ENCODE measurements around the gene CACNA2D2. TPM values are rescaled to one million over a fixed set of nuclear protein-coding genes. Genes with fewer than 3 reads are reported as not detected.
A peak's percentile ranks its signal among the peaks of the same experiment; 100 is the strongest.

CACNA2D2 gene
- total and polyA plus RNA-seq, 5 donors from 2014 or later, result 0.24 to 1.2 (median 0.29) TPM

DNA sequence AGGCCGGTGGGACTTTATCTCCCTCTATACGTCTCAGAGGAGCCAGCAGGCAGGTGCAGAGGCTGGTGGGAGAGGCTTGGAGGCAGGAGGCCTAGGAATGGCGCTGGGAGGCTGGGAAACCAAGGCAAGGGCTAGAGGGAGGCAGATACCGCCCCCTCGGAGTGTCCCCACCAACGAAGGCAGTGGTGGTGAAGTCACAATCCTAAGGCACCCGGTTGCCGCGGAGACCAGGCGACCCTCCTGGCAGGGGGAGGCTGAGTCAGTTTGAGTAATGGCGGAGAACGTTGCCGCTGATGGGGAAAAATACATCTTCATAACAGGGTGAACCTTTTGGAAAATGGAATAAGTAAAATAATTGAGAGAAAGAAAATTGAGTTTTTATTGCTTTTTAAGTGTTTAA is 29.9 kb upstream of the CACNA2D2 start:
- no peaks in the 10 kb centered on the region for H3K36me3 ChIP-seq (ENCODE audit: control insufficient read depth, insufficient read depth, low read length)
- Mint-ChIP-seq H3K36me3 (no peaks in the 10 kb centered on the region), H3K27me3 (peaks cover 41% of the 10 kb centered on the region), H3K4me1 (no peaks in the 10 kb centered on the region), H3K27ac (no peak overlapping the region), H3K4me3 (no peak overlapping the region), H3K9me3 (no peaks in the 10 kb centered on the region)
- no peaks in the 10 kb centered on the region for H3K4me1 ChIP-seq (ENCODE audit: control insufficient read depth, insufficient read depth, low read length, poor library complexity, severe bottlenecking)
- H3K9me3 ChIP-seq (ENCODE audit: control insufficient read depth in 2 of 2, low read length in 2 of 2), result no peaks in the 10 kb centered on the region
- H3K27me3 ChIP-seq (ENCODE audit: control insufficient read depth, insufficient read depth, low read length), result peaks cover 10% of the 10 kb centered on the region
- DNase-seq, result no peak
- ATAC-seq (ENCODE audit: low read depth in 2 of 2), result no peak
- no peak overlapping the region for H3K27ac ChIP-seq (ENCODE audit: insufficient read depth, low read length, poor library complexity, severe bottlenecking)
- no peak overlapping the region for H3K4me3 ChIP-seq (ENCODE audit: low read depth, low read length)

DNA sequence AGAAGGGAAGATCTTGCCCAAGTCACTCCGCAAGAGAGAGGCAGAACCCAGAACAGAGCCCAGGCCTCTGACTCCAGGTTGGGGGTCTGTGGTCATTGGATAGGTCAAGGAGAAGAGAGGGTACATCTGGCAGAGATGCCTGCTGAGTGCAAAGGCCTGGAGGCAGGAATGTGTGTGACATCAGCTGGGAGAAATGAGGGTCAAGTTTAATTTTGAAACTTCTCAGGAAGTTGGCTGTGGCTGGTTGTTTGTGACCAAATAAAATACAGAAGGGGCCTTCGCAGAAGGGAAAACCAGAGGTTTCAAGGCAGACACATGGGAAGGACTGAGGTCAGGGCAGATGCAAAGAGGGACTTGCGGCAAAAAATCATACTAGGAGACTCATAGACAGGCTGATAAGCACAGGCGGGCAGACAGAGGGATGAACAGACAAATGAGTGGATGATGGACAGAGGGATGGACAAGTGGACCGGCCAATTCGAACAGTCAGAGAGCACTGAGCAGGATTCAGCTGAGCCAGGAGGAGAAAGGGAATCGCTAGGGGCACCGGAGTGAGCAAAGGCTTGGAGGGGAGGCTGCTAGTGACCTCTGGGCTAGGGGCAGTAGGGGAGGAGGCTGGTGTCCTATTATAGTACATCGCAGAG is 28.8 kb upstream of the CACNA2D2 start:
- Mint-ChIP-seq H3K27me3 (peaks cover 35% of the 10 kb centered on the region), H3K4me1 (no peaks in the 10 kb centered on the region), H3K27ac (no peak overlapping the region), H3K4me3 (no peak overlapping the region), H3K9me3 (no peaks in the 10 kb centered on the region), H3K36me3 (no peaks in the 10 kb centered on the region)
- DNase-seq (no peak), ATAC-seq (ENCODE audit: low read depth in 2 of 2) (no peak)
- Histone ChIP-seq H3K4me3 (ENCODE audit: low read depth, low read length) (no peak overlapping the region), H3K9me3 (ENCODE audit: control insufficient read depth in 2 of 2, low read length in 2 of 2) (no peaks in the 10 kb centered on the region), H3K27ac (ENCODE audit: insufficient read depth, low read length, poor library complexity, severe bottlenecking) (no peak overlapping the region), H3K4me1 (ENCODE audit: control insufficient read depth, insufficient read depth, low read length, poor library complexity, severe bottlenecking) (no peaks in the 10 kb centered on the region), H3K27me3 (ENCODE audit: control insufficient read depth, insufficient read depth, low read length) (peaks cover 10% of the 10 kb centered on the region), H3K36me3 (ENCODE audit: control insufficient read depth, insufficient read depth, low read length) (no peaks in the 10 kb centered on the region)

- Mint-ChIP-seq H3K36me3 (no peaks in the 10 kb centered on the region), H3K27ac (no peak overlapping the region), H3K4me3 (no peak overlapping the region), H3K9me3 (no peaks in the 10 kb centered on the region), H3K27me3 (peaks cover 29% of the 10 kb centered on the region), H3K4me1 (no peaks in the 10 kb centered on the region)
- Histone ChIP-seq H3K4me1 (ENCODE audit: control insufficient read depth, insufficient read depth, low read length, poor library complexity, severe bottlenecking) (no peaks in the 10 kb centered on the region), H3K27ac (ENCODE audit: insufficient read depth, low read length, poor library complexity, severe bottlenecking) (no peak overlapping the region), H3K4me3 (ENCODE audit: low read depth, low read length) (no peak overlapping the region), H3K36me3 (ENCODE audit: control insufficient read depth, insufficient read depth, low read length) (no peaks in the 10 kb centered on the region), H3K9me3 (ENCODE audit: control insufficient read depth in 2 of 2, low read length in 2 of 2) (no peaks in the 10 kb centered on the region), H3K27me3 (ENCODE audit: control insufficient read depth, insufficient read depth, low read length) (peaks cover 10% of the 10 kb centered on the region)
- no peak for DNase-seq
- ATAC-seq (ENCODE audit: low read depth in 2 of 2), result no peak
Measured at GRCh38 chr3:50531201-50531600, 27.8 kb upstream of the CACNA2D2 start.

GRCh38 chr3:50530001-50530970 is 26.9 kb upstream of the CACNA2D2 start:
- Mint-ChIP-seq H3K4me3 (no peak overlapping the region), H3K9me3 (no peaks in the 10 kb centered on the region), H3K27ac (no peak overlapping the region), H3K27me3 (peaks cover 31% of the 10 kb centered on the region), H3K36me3 (no peaks in the 10 kb centered on the region), H3K4me1 (no peaks in the 10 kb centered on the region)
- Histone ChIP-seq H3K27me3 (ENCODE audit: control insufficient read depth, insufficient read depth, low read length) (peaks cover 10% of the 10 kb centered on the region), H3K4me1 (ENCODE audit: control insufficient read depth, insufficient read depth, low read length, poor library complexity, severe bottlenecking) (no peaks in the 10 kb centered on the region), H3K27ac (ENCODE audit: insufficient read depth, low read length, poor library complexity, severe bottlenecking) (no peak overlapping the region), H3K4me3 (ENCODE audit: low read depth, low read length) (no peak overlapping the region), H3K9me3 (ENCODE audit: control insufficient read depth in 2 of 2, low read length in 2 of 2) (no peaks in the 10 kb centered on the region), H3K36me3 (ENCODE audit: control insufficient read depth, insufficient read depth, low read length) (no peaks in the 10 kb centered on the region)
- DNase-seq (no peak), ATAC-seq (ENCODE audit: low read depth in 2 of 2) (no peak)

- Mint-ChIP-seq H3K27me3 (peaks cover 16% of the 10 kb centered on the region), H3K9me3 (no peaks in the 10 kb centered on the region), H3K4me3 (no peak overlapping the region), H3K4me1 (no peaks in the 10 kb centered on the region), H3K36me3 (no peaks in the 10 kb centered on the region), H3K27ac (no peak overlapping the region)
- H3K36me3 ChIP-seq (ENCODE audit: control insufficient read depth, insufficient read depth, low read length), result no peaks in the 10 kb centered on the region
- no peak overlapping the region for H3K27ac ChIP-seq (ENCODE audit: insufficient read depth, low read length, poor library complexity, severe bottlenecking)
- H3K9me3 ChIP-seq (ENCODE audit: control insufficient read depth in 2 of 2, low read length in 2 of 2), result no peaks in the 10 kb centered on the region
- peak in 1 of 2 donors; percentile 54 for ATAC-seq (ENCODE audit: low read depth in 2 of 2)
- H3K4me1 ChIP-seq (ENCODE audit: control insufficient read depth, insufficient read depth, low read length, poor library complexity, severe bottlenecking), result no peaks in the 10 kb centered on the region
- peaks cover 10% of the 10 kb centered on the region for H3K27me3 ChIP-seq (ENCODE audit: control insufficient read depth, insufficient read depth, low read length)
- H3K4me3 ChIP-seq (ENCODE audit: low read depth, low read length), result no peak overlapping the region
- peak in 1 of 3 donors; percentile 45 for DNase-seq
Measured at GRCh38 chr3:50525987-50526386, 22.6 kb upstream of the CACNA2D2 start.

DNA sequence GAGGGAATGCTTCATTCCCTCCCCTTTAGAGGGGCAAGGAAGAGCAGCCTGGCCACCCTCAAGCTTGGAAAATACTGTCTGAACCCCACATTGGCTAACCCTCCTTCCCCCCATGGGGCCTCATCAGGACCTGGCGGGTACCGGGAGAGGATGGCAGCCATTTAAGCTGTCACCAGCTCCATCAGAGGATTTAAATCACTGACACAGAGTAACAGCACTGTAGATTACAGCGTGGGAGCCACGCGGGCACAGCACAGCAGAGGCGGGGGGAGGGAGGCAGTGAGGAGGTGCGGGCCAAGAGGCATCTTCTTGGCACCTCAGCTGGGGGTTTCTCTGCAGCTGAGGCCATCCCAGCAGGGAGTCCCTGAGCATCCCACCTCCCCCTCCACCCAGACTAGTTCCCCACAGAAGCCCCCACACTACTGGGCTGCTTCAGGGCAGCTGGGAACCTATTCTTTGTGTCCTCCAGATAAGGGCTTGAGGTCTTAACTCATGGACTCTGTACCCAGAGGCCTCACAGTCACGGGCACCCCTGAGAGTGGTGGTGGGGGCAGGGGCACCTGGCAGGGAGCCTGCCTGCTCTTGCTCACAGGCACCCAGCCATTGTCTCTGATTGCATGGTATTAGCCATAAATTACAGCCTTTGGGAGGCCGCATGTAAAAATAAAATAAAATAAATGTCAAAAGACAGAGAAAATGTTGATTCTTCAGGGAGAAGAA is 21.9 kb upstream of the CACNA2D2 start:
- H3K36me3 ChIP-seq (ENCODE audit: control insufficient read depth, insufficient read depth, low read length), result no peaks in the 10 kb centered on the region
- no peaks in the 10 kb centered on the region for H3K36me3 Mint-ChIP-seq

DNA sequence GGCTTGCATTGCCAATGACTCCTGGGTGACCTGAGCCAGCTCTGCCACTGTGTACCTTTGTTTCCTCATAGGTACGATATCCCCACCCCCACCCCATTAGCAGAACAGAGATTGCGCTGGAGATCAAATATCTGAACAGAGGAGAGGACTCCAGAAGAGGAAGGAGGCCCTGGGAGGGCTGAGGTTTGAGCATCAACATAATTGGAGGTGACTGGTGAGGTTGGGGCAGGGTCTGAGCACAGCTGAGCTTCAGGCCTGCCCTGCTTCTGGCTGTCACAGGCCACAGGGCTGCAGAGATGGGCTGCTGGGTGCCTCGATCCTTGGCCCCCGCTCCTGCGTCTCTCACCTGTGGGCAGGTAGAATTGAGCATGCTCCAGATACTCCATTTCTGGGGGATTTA is 21.3 kb upstream of the CACNA2D2 start:
- H3K27me3 ChIP-seq (ENCODE audit: control insufficient read depth, insufficient read depth, low read length), result peaks cover 7% of the 10 kb centered on the region
- no peak for ATAC-seq (ENCODE audit: low read depth in 2 of 2)
- no peak overlapping the region for H3K4me3 ChIP-seq (ENCODE audit: low read depth, low read length)
- DNase-seq, result no peak
- no peaks in the 10 kb centered on the region for H3K4me1 ChIP-seq (ENCODE audit: control insufficient read depth, insufficient read depth, low read length, poor library complexity, severe bottlenecking)
- H3K36me3 Mint-ChIP-seq, result no peaks in the 10 kb centered on the region
- H3K9me3 ChIP-seq (ENCODE audit: control insufficient read depth in 2 of 2, low read length in 2 of 2), result no peaks in the 10 kb centered on the region
- no peaks in the 10 kb centered on the region for H3K36me3 ChIP-seq (ENCODE audit: control insufficient read depth, insufficient read depth, low read length)
- peaks cover 13% of the 10 kb centered on the region for H3K27me3 Mint-ChIP-seq
- no peak overlapping the region for H3K27ac ChIP-seq (ENCODE audit: insufficient read depth, low read length, poor library complexity, severe bottlenecking)
- no peak overlapping the region for H3K4me3 Mint-ChIP-seq
- no peaks in the 10 kb centered on the region for H3K9me3 Mint-ChIP-seq
- H3K4me1 Mint-ChIP-seq, result peaks cover 0 to under 1% (median 0%) of the 10 kb centered on the region in 4 donors
- H3K27ac Mint-ChIP-seq, result no peak overlapping the region

More for the DNA sequence above, 21.9 kb upstream of the CACNA2D2 start:
- no peaks in the 10 kb centered on the region for H3K9me3 Mint-ChIP-seq
- no peaks in the 10 kb centered on the region for H3K4me1 ChIP-seq (ENCODE audit: control insufficient read depth, insufficient read depth, low read length, poor library complexity, severe bottlenecking)
- H3K4me3 Mint-ChIP-seq, result no peak overlapping the region
- ATAC-seq (ENCODE audit: low read depth in 2 of 2) (no peak), DNase-seq (no peak)
- H3K4me3 ChIP-seq (ENCODE audit: low read depth, low read length), result no peak overlapping the region
- peaks cover 7% of the 10 kb centered on the region for H3K27me3 ChIP-seq (ENCODE audit: control insufficient read depth, insufficient read depth, low read length)
- peaks cover 16% of the 10 kb centered on the region for H3K27me3 Mint-ChIP-seq
- H3K27ac ChIP-seq (ENCODE audit: insufficient read depth, low read length, poor library complexity, severe bottlenecking), result no peak overlapping the region
- H3K27ac Mint-ChIP-seq, result no peak overlapping the region
- H3K4me1 Mint-ChIP-seq, result no peaks in the 10 kb centered on the region
- H3K9me3 ChIP-seq (ENCODE audit: control insufficient read depth in 2 of 2, low read length in 2 of 2), result no peaks in the 10 kb centered on the region
